Measurements from ENCODE around the gene ZNF541. TPM values are rescaled to one million over a fixed set of nuclear protein-coding genes. Genes with fewer than 3 reads are reported as not detected.

ZNF541 gene
- total RNA-seq, 1 donor = 0.27 TPM

DNA sequence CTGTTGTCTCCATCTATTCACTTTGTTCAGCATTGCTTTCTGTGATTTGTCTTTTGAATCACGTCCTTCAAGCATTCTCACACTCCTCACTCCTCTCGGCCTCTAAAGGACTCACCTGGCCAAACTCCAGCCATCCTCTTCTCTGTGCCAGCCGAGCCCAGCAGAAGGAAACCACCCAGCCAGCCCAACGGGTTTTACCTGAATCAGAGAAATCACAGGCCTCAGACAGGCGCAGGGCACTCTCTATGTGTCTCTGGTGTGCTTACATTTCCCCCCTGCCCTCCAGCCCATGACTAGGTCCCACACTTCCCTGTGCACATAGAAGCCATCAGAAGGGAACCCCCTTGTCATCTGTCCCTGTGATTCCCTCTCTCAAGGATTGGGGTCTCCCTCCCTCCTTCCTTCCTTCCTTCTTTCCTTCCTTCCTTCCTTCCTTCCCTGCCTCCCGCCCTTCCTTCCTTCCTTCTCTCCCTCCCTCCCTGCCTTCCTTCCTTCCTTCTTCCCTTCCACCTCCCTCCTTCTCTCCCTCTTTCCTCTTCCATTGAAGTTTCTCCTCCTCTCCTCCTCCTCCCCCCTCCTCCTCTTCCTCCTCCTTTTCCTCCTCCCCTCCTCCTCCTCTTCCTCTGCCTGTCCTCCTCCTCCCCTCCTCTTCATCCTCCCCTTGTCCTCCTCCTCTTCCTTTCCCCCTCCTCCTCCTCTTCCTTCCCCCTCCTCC lies 8.8 kb upstream of the ZNF541 start:
- H3K4me3 ChIP-seq (ENCODE audit: low read depth, low read length) = no peak overlapping the region

DNA sequence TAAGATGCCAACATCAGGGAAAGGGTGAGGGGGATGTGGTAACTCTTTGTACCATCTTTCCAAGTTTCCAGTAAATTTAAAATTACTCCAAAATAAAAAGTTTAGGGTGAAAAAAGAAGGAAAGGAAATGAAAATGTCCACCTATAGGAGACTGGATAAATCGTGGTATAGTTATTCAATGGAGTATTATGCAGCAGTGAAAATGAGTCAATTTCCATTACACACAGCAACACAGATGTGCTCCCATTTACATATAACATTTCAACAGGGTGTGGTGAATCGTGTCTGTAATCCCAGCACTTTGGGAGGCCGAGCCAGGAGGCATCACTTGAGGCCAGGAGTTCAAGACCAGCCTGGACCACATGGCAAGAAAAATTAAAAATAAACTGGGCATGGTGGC lies 7.4 kb upstream of the ZNF541 start:
- H3K4me3 ChIP-seq (ENCODE audit: low read depth, low read length) = no peak overlapping the region
- no peak for DNase-seq (ENCODE audit: low read depth)
- TF ChIP-seq, protein P1, sequence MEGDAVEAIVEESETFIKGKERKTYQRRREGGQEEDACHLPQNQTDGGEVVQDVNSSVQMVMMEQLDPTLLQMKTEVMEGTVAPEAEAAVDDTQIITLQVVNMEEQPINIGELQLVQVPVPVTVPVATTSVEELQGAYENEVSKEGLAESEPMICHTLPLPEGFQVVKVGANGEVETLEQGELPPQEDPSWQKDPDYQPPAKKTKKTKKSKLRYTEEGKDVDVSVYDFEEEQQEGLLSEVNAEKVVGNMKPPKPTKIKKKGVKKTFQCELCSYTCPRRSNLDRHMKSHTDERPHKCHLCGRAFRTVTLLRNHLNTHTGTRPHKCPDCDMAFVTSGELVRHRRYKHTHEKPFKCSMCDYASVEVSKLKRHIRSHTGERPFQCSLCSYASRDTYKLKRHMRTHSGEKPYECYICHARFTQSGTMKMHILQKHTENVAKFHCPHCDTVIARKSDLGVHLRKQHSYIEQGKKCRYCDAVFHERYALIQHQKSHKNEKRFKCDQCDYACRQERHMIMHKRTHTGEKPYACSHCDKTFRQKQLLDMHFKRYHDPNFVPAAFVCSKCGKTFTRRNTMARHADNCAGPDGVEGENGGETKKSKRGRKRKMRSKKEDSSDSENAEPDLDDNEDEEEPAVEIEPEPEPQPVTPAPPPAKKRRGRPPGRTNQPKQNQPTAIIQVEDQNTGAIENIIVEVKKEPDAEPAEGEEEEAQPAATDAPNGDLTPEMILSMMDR (IDR thresholded peaks at IDR 0.05; ENCODE audit: insufficient read depth, low read length) = no peak

More for the DNA sequence above, 8.8 kb upstream of the ZNF541 start:
- no peak for DNase-seq (ENCODE audit: low read depth)
- TF ChIP-seq, protein P1 (IDR thresholded peaks at IDR 0.05; ENCODE audit: insufficient read depth, low read length) = no peak

DNA sequence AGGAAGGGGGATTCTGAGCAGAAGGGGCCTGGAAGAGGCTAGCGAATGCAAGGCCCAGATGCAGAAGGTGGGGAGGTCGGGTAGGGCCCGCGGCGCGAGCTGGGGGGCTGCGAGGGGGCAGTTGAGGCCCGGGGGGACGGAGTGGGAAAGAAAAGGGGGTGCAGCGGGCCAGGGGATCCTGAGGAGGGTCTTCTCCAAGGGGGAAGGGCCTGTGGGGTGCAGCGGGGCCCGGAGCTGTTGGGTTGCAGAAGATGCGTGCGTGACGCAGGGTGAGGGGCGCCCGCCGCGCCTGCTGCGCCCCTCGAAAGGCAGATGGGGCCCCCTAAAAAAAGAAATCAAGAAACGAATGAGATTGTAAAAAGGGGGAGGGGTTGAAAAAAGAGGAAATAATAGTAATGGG lies 313 bp downstream of the ZNF541 start:
- TF ChIP-seq, protein P1 (IDR thresholded peaks at IDR 0.05; ENCODE audit: insufficient read depth, low read length) = no peak
- DNase-seq (ENCODE audit: low read depth) = no peak
- H3K4me3 ChIP-seq (ENCODE audit: low read depth, low read length) = no peak overlapping the region

DNA sequence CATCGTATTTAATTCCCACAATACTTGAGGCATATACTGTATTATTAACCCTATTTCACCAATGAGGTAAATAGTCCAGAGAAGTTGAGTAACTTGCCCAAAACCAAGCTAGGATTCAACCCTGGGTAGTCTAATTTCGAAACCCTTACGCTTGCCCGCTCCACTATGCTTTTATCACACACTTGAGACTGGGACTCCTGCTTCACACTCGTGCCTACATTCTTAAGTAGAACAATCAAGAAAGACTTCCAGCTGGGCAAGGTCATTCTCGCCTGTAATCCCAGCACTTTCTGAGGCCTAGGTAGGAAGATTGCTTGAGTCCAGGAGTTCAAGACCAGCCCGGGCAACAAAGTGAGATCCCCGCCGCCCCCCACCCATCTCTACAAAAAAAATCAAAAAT lies 3.6 kb downstream of the ZNF541 start:
- TF ChIP-seq, protein P1 (IDR thresholded peaks at IDR 0.05; ENCODE audit: insufficient read depth, low read length) = no peak
- H3K4me3 ChIP-seq (ENCODE audit: low read depth, low read length) = no peak overlapping the region
- DNase-seq (ENCODE audit: low read depth) = no peak

DNA sequence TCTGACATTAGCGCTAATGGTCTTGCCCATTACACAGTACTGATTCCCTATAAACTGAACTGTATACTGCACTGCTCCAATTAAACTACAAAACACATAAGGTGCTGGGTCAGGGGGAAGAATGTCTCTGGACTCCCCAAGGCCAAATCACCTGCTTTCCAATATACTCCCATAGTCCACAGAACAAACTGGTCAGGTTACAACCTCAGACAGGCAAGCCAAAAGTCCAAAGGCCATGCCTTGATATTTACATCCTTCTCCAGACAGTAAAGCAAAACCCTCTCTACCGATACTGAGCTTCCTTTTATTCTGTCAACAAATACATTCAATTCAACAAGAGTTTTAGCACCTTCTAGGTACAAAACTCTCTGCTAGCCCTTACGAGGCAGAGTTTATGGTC lies 8.9 kb downstream of the ZNF541 start:
- TF ChIP-seq, protein P1 (IDR thresholded peaks at IDR 0.05; ENCODE audit: insufficient read depth, low read length) = no peak
- no peak overlapping the region for H3K4me3 ChIP-seq (ENCODE audit: low read depth, low read length)
- DNase-seq (ENCODE audit: low read depth) = no peak

DNA sequence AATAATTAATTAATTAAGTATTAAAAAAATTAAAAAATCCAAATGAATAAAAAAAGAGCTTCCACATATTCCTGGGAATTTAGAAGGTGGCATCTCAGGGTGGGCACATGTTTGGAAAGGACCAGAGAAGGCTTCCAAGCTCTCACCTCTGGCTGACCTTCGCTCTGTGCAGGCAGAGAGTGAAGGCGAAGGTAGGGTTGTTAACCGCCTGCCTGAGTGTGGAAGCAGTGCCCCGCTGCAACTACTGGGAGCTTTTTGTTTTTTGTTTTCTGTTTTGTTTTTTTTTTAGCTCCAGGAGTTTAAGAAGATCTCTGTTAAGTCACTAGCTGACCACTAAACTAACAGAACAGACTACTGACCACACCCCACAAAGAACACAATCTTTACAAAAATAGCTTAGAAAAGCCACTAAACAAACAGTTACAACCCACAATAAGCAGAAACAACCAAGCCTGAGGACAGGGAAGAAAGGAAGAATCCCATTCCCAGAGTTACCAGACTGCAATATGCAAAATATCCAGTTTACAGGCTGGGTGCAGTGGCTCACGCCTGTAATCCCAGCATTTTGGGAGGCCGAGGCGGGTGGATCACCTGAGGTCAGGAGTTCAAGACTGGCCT lies 11.4 kb downstream of the ZNF541 start:
- TF ChIP-seq, protein P1 (IDR thresholded peaks at IDR 0.05; ENCODE audit: insufficient read depth, low read length) = no peak
- no peak for DNase-seq (ENCODE audit: low read depth)
- H3K4me3 ChIP-seq (ENCODE audit: low read depth, low read length) = no peak overlapping the region
